H1 (cell line): ENCODE results near the gene FBXO45. TPM values are rescaled to one million over a fixed set of nuclear protein-coding genes. Genes with fewer than 3 reads are reported as not detected.
"Not testable (repeated sequence)": the region's sequence is repeated elsewhere in the genome, so short reads cannot be mapped to it uniquely, and the experiment has no call there.

Experiments
- CTCF ChIA-PET: fragments of 300-600 bp; sonication (Branson Sonifier 250); formaldehyde crosslinking; loops from one replicate; lab custom pipeline; 2021; ENCODE audit not compliant: partially characterized antibody; lab: Charles Lee
- POLR2A ChIA-PET: fragments of 300-600 bp; sonication (Branson Sonifier 250); formaldehyde crosslinking; loops from one replicate; lab custom pipeline; 2021; ENCODE audit warnings: inconsistent platforms; ENCODE audit not compliant: partially characterized antibody; lab: Charles Lee
- DNase-seq, 2 experiments: peaks; one replicate each; pipeline versions ENCODE4 v3.0.0 to v3.0.0-alpha.2; 2010 to 2022; ENCODE audit warnings: low spot score in 2 of 2, low read depth in 1 of 2, mixed read lengths in 1 of 2
- FAIRE-seq: peaks from 2 replicates; lab custom pipeline; 2011; peaks lifted over from hg19 to GRCh38; lab: Jason Lieb, UNC
- H2AFZ ChIP-seq: 2 replicates; pipeline ENCODE4 v1.8.1; 2012; ENCODE audit warnings: low read length, inconsistent platforms
- H2AK5ac ChIP-seq: 2 replicates; pipeline ENCODE4 v1.6.1; 2013; ENCODE audit warnings: low read depth, low read length
- H2BK120ac ChIP-seq: replicated peaks from 2 replicates; pipeline ENCODE3; 2013; ENCODE audit warnings: low read depth, low read length, inconsistent platforms
- H2BK12ac ChIP-seq: 2 replicates; pipeline ENCODE4 v1.6.1; 2013; ENCODE audit warnings: low read depth, low read length
- H2BK15ac ChIP-seq: 2 replicates; pipeline ENCODE4 v1.6.1; 2013; ENCODE audit warnings: low read length
- H2BK20ac ChIP-seq: 2 replicates; pipeline ENCODE4 v1.6.1; 2013; ENCODE audit warnings: low read length
- H2BK5ac ChIP-seq: 2 replicates; pipeline ENCODE4 v1.6.1; 2013; ENCODE audit warnings: low read depth, low read length
- H3K14ac ChIP-seq: 2 replicates; pipeline ENCODE4 v1.6.1; 2013; ENCODE audit warnings: inconsistent platforms; ENCODE audit not compliant: insufficient read length
- H3K18ac ChIP-seq: 2 replicates; pipeline ENCODE4 v1.6.1; 2013; ENCODE audit warnings: low read length; ENCODE audit errors: extremely low read depth
- H3K23ac ChIP-seq: 2 replicates; pipeline ENCODE4 v1.6.1; 2013; ENCODE audit warnings: inconsistent platforms; ENCODE audit not compliant: insufficient read length
- H3K23me2 ChIP-seq: 2 replicates; pipeline ENCODE4 v1.6.1; 2013; ENCODE audit warnings: low read depth, low read length
- H3K27ac ChIP-seq: 2 replicates; pipeline ENCODE4 v1.6.1; 2011; ENCODE audit warnings: low read depth, low read length, inconsistent platforms
- H3K27me3 ChIP-seq, 4 experiments: replicated peaks in 1 of 4; 1 replicate in 1 of 4; 2 replicates in 3 of 4; pipeline versions ENCODE4 v1.6.1 to v1.8.1; 2011 to 2013; ENCODE audit warnings: low read length in 3 of 4, mild to moderate bottlenecking in 3 of 4, inconsistent platforms in 2 of 4, mixed read lengths in 2 of 4, moderate library complexity in 1 of 4; ENCODE audit not compliant: control insufficient read depth in 3 of 4, insufficient read depth in 3 of 4; ENCODE audit errors: extremely low read depth in 1 of 4
- H3K36me3 ChIP-seq, 4 experiments: 2 replicates each; pipeline versions ENCODE4 v1.6.1 to v1.8.1; 2011 to 2013; ENCODE audit warnings: mild to moderate bottlenecking in 4 of 4, low read length in 3 of 4, moderate library complexity in 2 of 4, control low read depth in 1 of 4, inconsistent platforms in 1 of 4; ENCODE audit not compliant: insufficient read depth in 4 of 4, control insufficient read depth in 2 of 4
- H3K4ac ChIP-seq: replicated peaks from 2 replicates; pipeline ENCODE3; 2013; ENCODE audit warnings: low read length, low read depth, mixed read lengths, inconsistent platforms; ENCODE audit not compliant: insufficient read length
- H3K4me1 ChIP-seq, 4 experiments: replicated peaks in 1 of 4; 1 replicate in 1 of 4; 2 replicates in 3 of 4; pipeline versions ENCODE4 v1.6.1 to v1.8.1; 2011 to 2013; ENCODE audit warnings: low read length in 3 of 4, inconsistent platforms in 2 of 4, mixed read lengths in 1 of 4; ENCODE audit not compliant: insufficient read depth in 4 of 4, control insufficient read depth in 3 of 4
- H3K4me2 ChIP-seq, 2 experiments: 2 replicates each; pipeline versions ENCODE4 v1.6.1 to v1.8.1; 2011 to 2013; ENCODE audit warnings: low read depth in 2 of 2, low read length in 2 of 2, control low read depth in 1 of 2, inconsistent platforms in 1 of 2, mild to moderate bottlenecking in 1 of 2; ENCODE audit not compliant: insufficient read depth in 1 of 2
- H3K4me3 ChIP-seq, 4 experiments: fragments of 200-600, 300-600 bp in 1 of 4; sonication (generic), shearing (Covaris generic), sonication (Bioruptor Twin) in 1 of 4; 2 replicates each; pipeline versions ENCODE4 v1.5.1 to v1.8.1; 2011 to 2016; ENCODE audit warnings: low read length in 4 of 4, low read depth in 3 of 4, control low read depth in 2 of 4, inconsistent platforms in 2 of 4, mild to moderate bottlenecking in 2 of 4, mixed read lengths in 1 of 4, moderate library complexity in 1 of 4; ENCODE audit not compliant: insufficient read depth in 2 of 4; ENCODE audit errors: extremely low read depth in 1 of 4
- H3K56ac ChIP-seq: replicated peaks from 2 replicates; pipeline ENCODE3; 2013; ENCODE audit warnings: low read depth, mild to moderate bottlenecking, mixed read lengths, low read length, inconsistent platforms; ENCODE audit not compliant: insufficient read length
- H3K79me1 ChIP-seq: 2 replicates; pipeline ENCODE4 v1.6.1; 2013; ENCODE audit warnings: low read depth, low read length, control low read depth
- H3K79me2 ChIP-seq, 2 experiments: 2 replicates each; pipeline versions ENCODE4 v1.6.1 to v1.8.1; 2012 to 2013; ENCODE audit warnings: low read length in 2 of 2, mild to moderate bottlenecking in 2 of 2, inconsistent platforms in 1 of 2; ENCODE audit not compliant: insufficient read depth in 2 of 2, control insufficient read depth in 1 of 2
- H3K9ac ChIP-seq, 4 experiments: replicated peaks in 1 of 4; 1 replicate in 1 of 4; 2 replicates in 3 of 4; pipeline versions ENCODE4 v1.6.1 to v1.8.1; 2011 to 2013; ENCODE audit warnings: low read depth in 3 of 4, low read length in 3 of 4, control low read depth in 2 of 4, mild to moderate bottlenecking in 2 of 4, moderate library complexity in 2 of 4, inconsistent platforms in 1 of 4; ENCODE audit errors: extremely low read depth in 1 of 4
- H3K9me3 ChIP-seq, 2 experiments: 2 replicates each; pipeline versions ENCODE4 v1.6.1 to v1.8.1; 2012 to 2013; ENCODE audit warnings: mild to moderate bottlenecking in 2 of 2, moderate library complexity in 2 of 2, control low read depth in 1 of 2, inconsistent platforms in 1 of 2, low read depth in 1 of 2, low read length in 1 of 2, mixed read lengths in 1 of 2; ENCODE audit not compliant: insufficient read depth in 2 of 2
- H4K20me1 ChIP-seq, 2 experiments: replicated peaks in 1 of 2; 2 replicates each; pipeline versions ENCODE3 to v1.8.1; 2011 to 2013; ENCODE audit warnings: inconsistent platforms in 2 of 2, low read length in 2 of 2, mild to moderate bottlenecking in 1 of 2; ENCODE audit not compliant: insufficient read depth in 2 of 2, control insufficient read depth in 1 of 2
- H4K5ac ChIP-seq: 2 replicates; pipeline ENCODE4 v1.6.1; 2013; ENCODE audit warnings: low read length, low read depth, mixed read lengths, inconsistent platforms; ENCODE audit not compliant: insufficient read length
- H4K8ac ChIP-seq: 2 replicates; pipeline ENCODE4 v1.8.0; 2013; ENCODE audit warnings: mild to moderate bottlenecking, moderate library complexity, low read length, inconsistent platforms; ENCODE audit not compliant: insufficient read depth; ENCODE audit errors: extremely low read depth
- H4K91ac ChIP-seq: replicated peaks from 2 replicates; pipeline ENCODE3; 2013; ENCODE audit warnings: low read length, mixed read lengths, inconsistent platforms; ENCODE audit not compliant: insufficient read length
- CBX8 ChIP-seq: fragments of 300-800, 300-1000 bp; sonication (generic); IDR thresholded peaks from 2 replicates; pipeline ENCODE4 v1.7.1; 2016; ENCODE audit warnings: low read depth, low read length, borderline replicate concordance
- CHD2 ChIP-seq: IDR thresholded peaks from 2 replicates; pipeline ENCODE4 v1.6.1; 2012; ENCODE audit warnings: low read length, improper control_type of control experiment
- SRF ChIP-seq: IDR thresholded peaks from 2 replicates; pipeline ENCODE4 v1.6.1; 2011; ENCODE audit warnings: mild to moderate bottlenecking, low read depth, low read length, moderate library complexity
- TBP ChIP-seq: IDR thresholded peaks from 2 replicates; pipeline ENCODE4 v1.6.1; 2011; ENCODE audit warnings: low read depth, low read length, improper control_type of control experiment
- WGBS, 2 experiments: shearing (Covaris generic) in 1 of 2; methylation state at CpG; one replicate each; pipeline versions ENCODE4 v1.1.6 to v1.1.7; 2013 to 2015; ENCODE audit warnings: low lambda C conversion rate in 2 of 2, mixed read lengths in 2 of 2, inconsistent platforms in 1 of 2, low coverage in 1 of 2, missing lambda C conversion rate in 1 of 2; ENCODE audit not compliant: insufficient replicate concordance in 2 of 2, insufficient coverage in 1 of 2, insufficient read length in 1 of 2; ENCODE audit errors: extremely low coverage in 1 of 2, missing lambda C conversion rate in 1 of 2; 5-methylcytosine and 5-hydroxymethylcytosine counted together
- polyA plus RNA-seq, 7 experiments: library from polyadenylated mRNA; depleted of rRNA in 3 of 7; stranded (reverse) in 5 of 7; unstranded in 2 of 7; fragments of >200 nt in 5 of 7; fragments of 200-250 nt in 2 of 7; gene quantifications; 1 replicate in 5 of 7; 2 replicates in 1 of 7; 4 replicates in 1 of 7; pipeline versions ENCODE4 v1.2.1 to v1.2.3, GENCODE V29; 2011 to 2013; ENCODE audit warnings: missing spikeins in 2 of 7, mixed read lengths in 2 of 7
- total RNA-seq: library from RNA; stranded (reverse); fragmentation: NEBNext Ultra II Directional; extraction: Animal tissue kit (Norgen Biotek cat#: 25700); gene quantifications from 2 replicates; pipeline ENCODE4 v1.2.1, GENCODE V29; 2021
- TF ChIP-seq, protein P1 (sequence below): IDR thresholded peaks from 2 replicates; pipeline ENCODE4 v1.6.1; 2012; ENCODE audit warnings: inconsistent platforms
- TF ChIP-seq, protein P2 (sequence below): IDR thresholded peaks from 2 replicates; pipeline ENCODE4 v1.6.1; 2011; ENCODE audit warnings: low read depth, mild to moderate bottlenecking, low read length; ENCODE audit not compliant: insufficient read depth

The FBXO45 gene
- total and polyA plus RNA-seq, 2 of the 8 experiments (the other 6 are each of a cell fraction or from before 2014, with no cell fraction given) = 5.2 to 19.4 TPM

DNA sequence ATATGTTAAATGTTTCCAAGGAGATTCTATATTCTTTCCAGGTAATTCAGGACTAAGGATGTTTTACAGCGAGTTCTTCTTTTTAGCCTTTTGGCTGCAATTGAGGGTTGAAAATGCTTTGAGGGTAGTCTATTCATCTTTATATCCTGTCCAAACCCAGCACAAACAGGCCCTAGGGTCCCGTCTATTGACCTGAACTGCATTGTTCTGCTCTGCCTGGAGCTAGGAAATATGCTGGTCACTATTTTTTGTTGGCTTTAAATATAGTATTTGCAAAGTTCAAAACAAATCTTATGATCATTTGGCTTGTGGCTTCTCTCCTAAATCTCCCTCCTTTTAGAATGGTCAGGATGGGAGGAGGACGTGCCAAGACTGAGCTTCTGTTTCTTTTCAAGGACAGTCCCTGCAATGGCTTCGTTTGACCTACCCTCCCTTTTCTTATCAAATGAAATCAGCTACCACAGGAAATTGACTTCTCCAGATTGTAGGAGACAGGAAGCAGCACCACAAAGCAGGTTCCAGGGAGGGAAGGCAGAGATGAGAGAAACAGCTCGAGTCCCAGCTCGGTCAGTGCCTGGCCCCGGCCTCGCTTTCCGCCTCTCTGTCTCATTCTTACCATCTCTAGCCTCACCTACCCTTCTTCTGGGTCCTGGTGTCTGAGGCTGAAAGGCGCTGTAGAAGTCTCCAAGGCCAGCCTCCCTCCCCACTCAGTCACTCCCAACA is 43.5 kb downstream of the FBXO45 start (continued):
- TF ChIP-seq, protein P1, sequence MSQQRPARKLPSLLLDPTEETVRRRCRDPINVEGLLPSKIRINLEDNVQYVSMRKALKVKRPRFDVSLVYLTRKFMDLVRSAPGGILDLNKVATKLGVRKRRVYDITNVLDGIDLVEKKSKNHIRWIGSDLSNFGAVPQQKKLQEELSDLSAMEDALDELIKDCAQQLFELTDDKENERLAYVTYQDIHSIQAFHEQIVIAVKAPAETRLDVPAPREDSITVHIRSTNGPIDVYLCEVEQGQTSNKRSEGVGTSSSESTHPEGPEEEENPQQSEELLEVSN = no peak
- no peak for TF ChIP-seq TBP
- TF ChIP-seq, protein P2, sequence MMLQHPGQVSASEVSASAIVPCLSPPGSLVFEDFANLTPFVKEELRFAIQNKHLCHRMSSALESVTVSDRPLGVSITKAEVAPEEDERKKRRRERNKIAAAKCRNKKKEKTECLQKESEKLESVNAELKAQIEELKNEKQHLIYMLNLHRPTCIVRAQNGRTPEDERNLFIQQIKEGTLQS = no peak
- no peak for TF ChIP-seq CBX8
- TF ChIP-seq CHD2 = no peak
- no peak for TF ChIP-seq SRF

DNA sequence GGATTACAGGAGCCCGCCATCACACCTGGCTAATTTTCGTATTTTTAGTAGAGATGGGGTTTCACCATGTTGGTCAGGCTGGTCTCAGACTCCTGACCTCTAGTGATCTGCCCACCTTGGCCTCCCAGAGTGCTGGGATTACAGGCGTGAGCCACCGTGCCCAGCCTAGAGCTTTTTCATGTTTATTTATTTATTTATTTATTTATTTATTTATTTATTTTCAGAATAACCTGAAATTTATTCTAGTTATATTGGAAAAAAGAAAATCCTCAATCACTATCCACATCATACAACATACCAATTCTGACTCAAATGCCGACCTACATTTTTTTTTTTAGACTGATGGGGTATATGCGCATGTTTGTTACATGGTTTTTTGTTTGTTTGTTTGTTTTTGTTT is 46.8 kb downstream of the FBXO45 start:
- H3K9me3 ChIP-seq, H3K4me3 ChIP-seq, H2BK12ac ChIP-seq, H3K79me2 ChIP-seq, H3K14ac ChIP-seq, H2BK20ac ChIP-seq, H3K9ac ChIP-seq, H3K36me3 ChIP-seq, H3K27ac ChIP-seq, H3K23me2 ChIP-seq, H2AFZ ChIP-seq, H3K23ac ChIP-seq, H2BK15ac ChIP-seq, DNase-seq, H4K91ac ChIP-seq, H3K18ac ChIP-seq, H2BK120ac ChIP-seq, H4K20me1 ChIP-seq, H3K4me1 ChIP-seq, H2AK5ac ChIP-seq, FAIRE-seq, H4K8ac ChIP-seq, H3K27me3 ChIP-seq, H3K79me1 ChIP-seq, H4K5ac ChIP-seq, H2BK5ac ChIP-seq, H3K56ac ChIP-seq, H3K4ac ChIP-seq, H3K4me2 ChIP-seq: not testable (repeated sequence)
- CTCF ChIA-PET = interaction anchor here (0.7 to 11.1 kb wide), 5 partner anchors 21 to 197 kb away, joined by 3 to 143 read pairs (median 3); no protein-coding TSS in a partner anchor
- POLR2A ChIA-PET = interaction anchor here (0.6 to 1.3 kb wide), 3 partner anchors 30 to 529 kb away, joined by 3 to 4 read pairs (median 4); no protein-coding TSS in a partner anchor
- 94% methylated on average over 6 of the region's 6 CpGs; no CpG with 5 or more reads in 1 of the 2 experiments for WGBS, 2 experiments
